ENCODE data around the gene ANXA8. TPM values are rescaled to one million over a fixed set of nuclear protein-coding genes. Genes with fewer than 3 reads are reported as not detected.

The ANXA8 gene
- polyA plus RNA-seq, 1 donor from 2014 or later: not detected

DNA sequence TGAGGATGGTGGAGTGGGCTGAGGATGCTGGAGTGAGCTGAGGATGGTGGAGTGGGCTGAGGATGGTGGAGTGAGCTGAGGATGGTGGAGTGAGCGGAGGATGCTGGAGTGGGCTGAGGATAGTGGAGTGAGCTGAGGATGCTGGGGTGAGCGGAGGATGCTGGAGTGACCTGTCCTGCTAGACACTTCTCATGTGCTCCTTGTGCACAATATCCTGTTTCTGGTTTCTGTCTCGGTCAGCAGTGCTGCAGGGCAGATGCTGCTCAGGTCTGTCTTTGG, 29.2 kb downstream of the ANXA8 start:
- H3K4me2 ChIP-seq (ENCODE audit: low read length): no peak overlapping the region
- H4K20me1 ChIP-seq (ENCODE audit: insufficient read depth): no peaks in the 10 kb centered on the region
- H3K27ac ChIP-seq (ENCODE audit: low read length): no peak overlapping the region
- no peak overlapping the region for H3K4me3 ChIP-seq (ENCODE audit: low read length)
- no peaks in the 10 kb centered on the region for H3F3A ChIP-seq (ENCODE audit: insufficient read depth, low read length, poor library complexity, severe bottlenecking)
- no peak overlapping the region for H2AFZ ChIP-seq (ENCODE audit: low read depth, low read length)
- TF ChIP-seq EP300 (conservative IDR thresholded peaks at IDR 0.05; ENCODE audit: poor library complexity, severe bottlenecking) (no peak), RAD21 (conservative IDR thresholded peaks at IDR 0.05) (no peak), POLR2AphosphoS5 (IDR thresholded peaks at IDR 0.05) (no peak), SMC3 (conservative IDR thresholded peaks at IDR 0.05; ENCODE audit: poor library complexity) (no peak), MXI1 (conservative IDR thresholded peaks at IDR 0.05; ENCODE audit: poor library complexity, severe bottlenecking) (no peak), EZH2 (IDR thresholded peaks at IDR 0.05; ENCODE audit: borderline replicate concordance, insufficient read depth, low read length, poor library complexity, severe bottlenecking) (no peak), TAF1 (IDR thresholded peaks at IDR 0.05; ENCODE audit: low read depth) (no peak)
- TF ChIP-seq, protein P1, sequence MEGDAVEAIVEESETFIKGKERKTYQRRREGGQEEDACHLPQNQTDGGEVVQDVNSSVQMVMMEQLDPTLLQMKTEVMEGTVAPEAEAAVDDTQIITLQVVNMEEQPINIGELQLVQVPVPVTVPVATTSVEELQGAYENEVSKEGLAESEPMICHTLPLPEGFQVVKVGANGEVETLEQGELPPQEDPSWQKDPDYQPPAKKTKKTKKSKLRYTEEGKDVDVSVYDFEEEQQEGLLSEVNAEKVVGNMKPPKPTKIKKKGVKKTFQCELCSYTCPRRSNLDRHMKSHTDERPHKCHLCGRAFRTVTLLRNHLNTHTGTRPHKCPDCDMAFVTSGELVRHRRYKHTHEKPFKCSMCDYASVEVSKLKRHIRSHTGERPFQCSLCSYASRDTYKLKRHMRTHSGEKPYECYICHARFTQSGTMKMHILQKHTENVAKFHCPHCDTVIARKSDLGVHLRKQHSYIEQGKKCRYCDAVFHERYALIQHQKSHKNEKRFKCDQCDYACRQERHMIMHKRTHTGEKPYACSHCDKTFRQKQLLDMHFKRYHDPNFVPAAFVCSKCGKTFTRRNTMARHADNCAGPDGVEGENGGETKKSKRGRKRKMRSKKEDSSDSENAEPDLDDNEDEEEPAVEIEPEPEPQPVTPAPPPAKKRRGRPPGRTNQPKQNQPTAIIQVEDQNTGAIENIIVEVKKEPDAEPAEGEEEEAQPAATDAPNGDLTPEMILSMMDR (IDR thresholded peaks at IDR 0.05; ENCODE audit: poor library complexity, severe bottlenecking): no peak
- TF ChIP-seq, protein P2, sequence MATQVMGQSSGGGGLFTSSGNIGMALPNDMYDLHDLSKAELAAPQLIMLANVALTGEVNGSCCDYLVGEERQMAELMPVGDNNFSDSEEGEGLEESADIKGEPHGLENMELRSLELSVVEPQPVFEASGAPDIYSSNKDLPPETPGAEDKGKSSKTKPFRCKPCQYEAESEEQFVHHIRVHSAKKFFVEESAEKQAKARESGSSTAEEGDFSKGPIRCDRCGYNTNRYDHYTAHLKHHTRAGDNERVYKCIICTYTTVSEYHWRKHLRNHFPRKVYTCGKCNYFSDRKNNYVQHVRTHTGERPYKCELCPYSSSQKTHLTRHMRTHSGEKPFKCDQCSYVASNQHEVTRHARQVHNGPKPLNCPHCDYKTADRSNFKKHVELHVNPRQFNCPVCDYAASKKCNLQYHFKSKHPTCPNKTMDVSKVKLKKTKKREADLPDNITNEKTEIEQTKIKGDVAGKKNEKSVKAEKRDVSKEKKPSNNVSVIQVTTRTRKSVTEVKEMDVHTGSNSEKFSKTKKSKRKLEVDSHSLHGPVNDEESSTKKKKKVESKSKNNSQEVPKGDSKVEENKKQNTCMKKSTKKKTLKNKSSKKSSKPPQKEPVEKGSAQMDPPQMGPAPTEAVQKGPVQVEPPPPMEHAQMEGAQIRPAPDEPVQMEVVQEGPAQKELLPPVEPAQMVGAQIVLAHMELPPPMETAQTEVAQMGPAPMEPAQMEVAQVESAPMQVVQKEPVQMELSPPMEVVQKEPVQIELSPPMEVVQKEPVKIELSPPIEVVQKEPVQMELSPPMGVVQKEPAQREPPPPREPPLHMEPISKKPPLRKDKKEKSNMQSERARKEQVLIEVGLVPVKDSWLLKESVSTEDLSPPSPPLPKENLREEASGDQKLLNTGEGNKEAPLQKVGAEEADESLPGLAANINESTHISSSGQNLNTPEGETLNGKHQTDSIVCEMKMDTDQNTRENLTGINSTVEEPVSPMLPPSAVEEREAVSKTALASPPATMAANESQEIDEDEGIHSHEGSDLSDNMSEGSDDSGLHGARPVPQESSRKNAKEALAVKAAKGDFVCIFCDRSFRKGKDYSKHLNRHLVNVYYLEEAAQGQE (IDR thresholded peaks at IDR 0.05; ENCODE audit: borderline replicate concordance): no peak
- no peak overlapping the region for H3K9ac ChIP-seq (ENCODE audit: low read length)
- H3K9me3 ChIP-seq (ENCODE audit: low read length): no peaks in the 10 kb centered on the region
- H3K27me3 ChIP-seq (ENCODE audit: insufficient read depth, low read depth, low read length): no peaks in the 10 kb centered on the region
- no peaks in the 10 kb centered on the region for H3K79me2 ChIP-seq (replicated peaks; ENCODE audit: insufficient read depth, low read length)
- no peaks in the 10 kb centered on the region for H3K36me3 ChIP-seq (ENCODE audit: insufficient read depth, low read length)
- H3K9me2 ChIP-seq (ENCODE audit: insufficient read depth, low read length): no peaks in the 10 kb centered on the region

DNA sequence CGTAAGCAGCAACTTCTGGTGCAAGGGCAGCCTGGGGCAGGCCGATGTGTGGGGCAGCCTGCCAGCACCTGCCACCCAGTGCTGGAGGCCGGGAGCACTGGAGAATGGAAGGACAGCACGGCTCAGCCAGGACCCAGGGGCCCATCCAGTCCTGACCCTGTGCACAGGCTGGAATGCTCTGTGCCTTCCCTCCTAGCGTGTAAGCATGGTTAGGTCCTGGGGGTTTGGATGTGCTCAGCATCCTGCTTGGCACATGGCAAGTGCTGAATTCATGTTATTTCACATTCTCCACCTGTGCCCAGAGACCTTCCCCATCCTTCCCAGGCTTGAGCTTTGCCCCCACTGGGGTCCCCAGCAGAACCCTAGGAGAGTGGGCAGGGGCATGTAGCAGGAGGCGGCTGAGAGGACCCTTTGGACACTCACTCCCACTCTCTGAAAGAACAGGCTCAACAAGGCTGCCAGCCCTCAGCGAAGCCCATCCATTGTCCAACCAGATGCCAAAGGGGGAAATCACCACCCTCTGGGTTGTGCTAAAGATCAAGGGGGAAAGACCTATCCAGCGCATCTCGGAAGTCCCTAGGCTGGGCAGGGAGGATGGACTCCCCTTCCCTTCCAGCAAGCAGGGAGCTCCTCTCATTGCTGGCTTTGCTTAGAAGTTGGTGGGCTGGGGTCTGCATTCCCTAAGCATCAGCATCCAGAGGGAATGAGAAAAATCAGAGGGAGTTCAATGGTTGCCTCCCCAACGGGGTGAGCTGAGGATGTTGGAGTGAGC, 29.7 kb downstream of the ANXA8 start:
- Histone ChIP-seq H3K9me3 (ENCODE audit: low read length) (no peaks in the 10 kb centered on the region), H3K9ac (ENCODE audit: low read length) (no peak overlapping the region), H3K4me3 (ENCODE audit: low read length) (no peak overlapping the region), H3K27me3 (ENCODE audit: insufficient read depth, low read depth, low read length) (no peaks in the 10 kb centered on the region), H3K79me2 (replicated peaks; ENCODE audit: insufficient read depth, low read length) (no peaks in the 10 kb centered on the region), H3F3A (ENCODE audit: insufficient read depth, low read length, poor library complexity, severe bottlenecking) (no peaks in the 10 kb centered on the region), H4K20me1 (ENCODE audit: insufficient read depth) (no peaks in the 10 kb centered on the region), H3K36me3 (ENCODE audit: insufficient read depth, low read length) (no peaks in the 10 kb centered on the region), H3K4me2 (ENCODE audit: low read length) (no peak overlapping the region), H2AFZ (ENCODE audit: low read depth, low read length) (no peak overlapping the region), H3K9me2 (ENCODE audit: insufficient read depth, low read length) (no peaks in the 10 kb centered on the region), H3K27ac (ENCODE audit: low read length) (no peak overlapping the region)
- TF ChIP-seq POLR2AphosphoS5 (IDR thresholded peaks at IDR 0.05) (no peak), EP300 (conservative IDR thresholded peaks at IDR 0.05; ENCODE audit: poor library complexity, severe bottlenecking) (no peak), EZH2 (IDR thresholded peaks at IDR 0.05; ENCODE audit: borderline replicate concordance, insufficient read depth, low read length, poor library complexity, severe bottlenecking) (no peak), RAD21 (conservative IDR thresholded peaks at IDR 0.05) (no peak), TAF1 (IDR thresholded peaks at IDR 0.05; ENCODE audit: low read depth) (no peak), SMC3 (conservative IDR thresholded peaks at IDR 0.05; ENCODE audit: poor library complexity) (no peak), MXI1 (conservative IDR thresholded peaks at IDR 0.05; ENCODE audit: poor library complexity, severe bottlenecking) (no peak)
- TF ChIP-seq, protein P1 (IDR thresholded peaks at IDR 0.05; ENCODE audit: poor library complexity, severe bottlenecking): no peak
- TF ChIP-seq, protein P2 (IDR thresholded peaks at IDR 0.05; ENCODE audit: borderline replicate concordance): no peak

All from neural cell (in vitro differentiated cells).